ENCODE data around the gene TOMM70. TPM values are rescaled to one million over a fixed set of nuclear protein-coding genes. Genes with fewer than 3 reads are reported as not detected.

The TOMM70 gene
- total and polyA plus RNA-seq, 8 donors: 8.4 to 26.3 (median 17.9) TPM

GRCh38 chr3:100376301-100376700, 24.6 kb downstream of the TOMM70 start:
- Histone ChIP-seq H3K4me3 (no peak overlapping the region), H3K9me3 (no peaks in the 10 kb centered on the region), H3K27ac (no peak overlapping the region), H3K36me3 (peaks cover 0 to 36% (median 14%) of the 10 kb centered on the region in 3 donors), H3K4me1 (no peaks in the 10 kb centered on the region), H3K27me3 (no peaks in the 10 kb centered on the region)
- no peak for FAIRE-seq
- 94 to 96% methylated on average over 4 of the region's 4 CpGs for WGBS, 2 donors
- no peak for TF ChIP-seq CTCF (IDR thresholded peaks at IDR 0.05)
- ATAC-seq: no peak
- intact Hi-C loops (cut with DNase I): no loop called here
- DNase-seq: no peak

- TF ChIP-seq CTCF (IDR thresholded peaks at IDR 0.05): no peak
- no peak for ATAC-seq
- no peak overlapping the region for H3K4me3 ChIP-seq
- H3K36me3 ChIP-seq: peaks cover 0 to 24% (median 15%) of the 10 kb centered on the region in 3 donors
- no peak overlapping the region for H3K27ac ChIP-seq
- intact Hi-C loops (cut with DNase I): no loop called here
- H3K27me3 ChIP-seq: no peaks in the 10 kb centered on the region
- DNase-seq: no peak
- H3K9me3 ChIP-seq: no peaks in the 10 kb centered on the region
- FAIRE-seq: no peak
- H3K4me1 ChIP-seq: no peaks in the 10 kb centered on the region
These were observed 26.4 kb downstream of the TOMM70 start for GRCh38 chr3:100374521-100374920.

GRCh38 chr3:100370756-100371155, 30.1 kb downstream of the TOMM70 start:
- no peak overlapping the region for H3K27ac ChIP-seq
- peaks cover 0 to 20% (median 11%) of the 10 kb centered on the region in 3 donors for H3K36me3 ChIP-seq
- intact Hi-C loops (cut with DNase I): no loop called here
- TF ChIP-seq CTCF (IDR thresholded peaks at IDR 0.05): no peak
- no peak for ATAC-seq
- no peak overlapping the region for H3K4me3 ChIP-seq
- no peak for DNase-seq
- H3K27me3 ChIP-seq: no peaks in the 10 kb centered on the region
- no peaks in the 10 kb centered on the region for H3K9me3 ChIP-seq
- no peak for FAIRE-seq
- 93 to 96% methylated on average over 1 of the region's 1 CpG for WGBS, 2 donors
- no peaks in the 10 kb centered on the region for H3K4me1 ChIP-seq

GRCh38 chr3:100368441-100368840, 32.4 kb downstream of the TOMM70 start:
- H3K27ac ChIP-seq: no peak overlapping the region

More at GRCh38 chr3:100368441-100368840, 32.4 kb downstream of the TOMM70 start:
- DNase-seq: no peak
- WGBS, 2 donors: 71 to 84% methylated on average over 8 of the region's 8 CpGs
- no peaks in the 10 kb centered on the region for H3K4me1 ChIP-seq
- H3K4me3 ChIP-seq: no peak overlapping the region
- intact Hi-C loops (cut with DNase I): no loop called here
- peaks cover 0 to 20% (median 16%) of the 10 kb centered on the region in 3 donors for H3K36me3 ChIP-seq
- FAIRE-seq: no peak
- no peaks in the 10 kb centered on the region for H3K9me3 ChIP-seq
- H3K27me3 ChIP-seq: no peaks in the 10 kb centered on the region
- TF ChIP-seq CTCF (IDR thresholded peaks at IDR 0.05): no peak
- ATAC-seq: no peak
